Endothelial cell of umbilical vein (primary cell): ENCODE measurements around the gene STAT4.

Experiments used
- FOS ChIP-seq: IDR thresholded peaks from 2 replicates; pipeline ENCODE4 v1.6.1; 2011; ENCODE audit warnings: mild to moderate bottlenecking, low read length, moderate library complexity, borderline replicate concordance; ENCODE audit not compliant: insufficient read depth
- GATA2 ChIP-seq: IDR thresholded peaks from 2 replicates; pipeline ENCODE4 v1.7.0; 2011; ENCODE audit warnings: low read depth, mild to moderate bottlenecking, moderate library complexity, mixed read lengths, low read length; ENCODE audit not compliant: insufficient read length, insufficient read depth
- JUN ChIP-seq: IDR thresholded peaks from 2 replicates; pipeline ENCODE4 v1.6.1; 2011; ENCODE audit warnings: borderline replicate concordance, low read depth; ENCODE audit not compliant: insufficient read length, insufficient read depth
- POLR2A ChIP-seq: IDR thresholded peaks from 2 replicates; pipeline ENCODE4 v1.6.1; 2012; ENCODE audit warnings: low read depth, mild to moderate bottlenecking, control low read depth, low read length
- TF ChIP-seq, protein P1 (sequence below), 2 donors: IDR thresholded peaks; 1 replicate in 1 of 2; 2 replicates in 1 of 2; pipeline ENCODE4 v1.5.1; 2011; ENCODE audit warnings: low read length in 2 of 2, mild to moderate bottlenecking in 2 of 2, moderate library complexity in 2 of 2, control low read depth in 1 of 2, inconsistent platforms in 1 of 2, low read depth in 1 of 2; ENCODE audit not compliant: insufficient read depth in 1 of 2; ENCODE audit errors: extremely low read depth in 1 of 2

DNA sequence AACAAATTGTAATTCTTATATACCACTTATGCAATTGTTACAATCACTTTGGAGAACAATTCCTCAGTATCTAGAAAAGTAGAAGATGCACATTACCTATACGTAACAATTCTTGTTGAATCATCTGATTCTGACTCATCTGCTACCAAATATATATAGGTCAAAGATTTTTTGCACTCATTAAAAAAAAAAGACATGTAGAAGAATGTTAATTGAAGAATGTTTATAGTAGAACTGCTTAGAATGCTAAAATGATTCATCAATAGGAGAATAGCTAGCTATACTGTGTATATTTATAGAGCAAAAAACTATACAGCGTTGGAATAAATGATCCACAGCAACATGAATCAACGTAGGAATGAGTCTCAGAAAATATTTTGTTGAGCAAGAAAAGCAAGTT is 107.4 kb downstream of the STAT4 start:
- TF ChIP-seq JUN (no peak), POLR2A (no peak), GATA2 (no peak), FOS (no peak)
- TF ChIP-seq, protein P1, sequence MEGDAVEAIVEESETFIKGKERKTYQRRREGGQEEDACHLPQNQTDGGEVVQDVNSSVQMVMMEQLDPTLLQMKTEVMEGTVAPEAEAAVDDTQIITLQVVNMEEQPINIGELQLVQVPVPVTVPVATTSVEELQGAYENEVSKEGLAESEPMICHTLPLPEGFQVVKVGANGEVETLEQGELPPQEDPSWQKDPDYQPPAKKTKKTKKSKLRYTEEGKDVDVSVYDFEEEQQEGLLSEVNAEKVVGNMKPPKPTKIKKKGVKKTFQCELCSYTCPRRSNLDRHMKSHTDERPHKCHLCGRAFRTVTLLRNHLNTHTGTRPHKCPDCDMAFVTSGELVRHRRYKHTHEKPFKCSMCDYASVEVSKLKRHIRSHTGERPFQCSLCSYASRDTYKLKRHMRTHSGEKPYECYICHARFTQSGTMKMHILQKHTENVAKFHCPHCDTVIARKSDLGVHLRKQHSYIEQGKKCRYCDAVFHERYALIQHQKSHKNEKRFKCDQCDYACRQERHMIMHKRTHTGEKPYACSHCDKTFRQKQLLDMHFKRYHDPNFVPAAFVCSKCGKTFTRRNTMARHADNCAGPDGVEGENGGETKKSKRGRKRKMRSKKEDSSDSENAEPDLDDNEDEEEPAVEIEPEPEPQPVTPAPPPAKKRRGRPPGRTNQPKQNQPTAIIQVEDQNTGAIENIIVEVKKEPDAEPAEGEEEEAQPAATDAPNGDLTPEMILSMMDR (IDR thresholded peaks at IDR 0.05; ENCODE audit: extremely low read depth in 1 of 2, insufficient read depth in 1 of 2, low read depth in 1 of 2, low read length in 2 of 2): no peak
